EL (cell line): ENCODE data around the gene MINK1.

Experiments used
- DNase-seq: peaks from one replicate; pipeline ENCODE4 v3.0.0-alpha.2; 2016

The MINK1 gene

GRCh38 chr17:4935650-4936049 is 102.5 kb downstream of the MINK1 start:
- no peak for DNase-seq

- no peak for DNase-seq
Observed at GRCh38 chr17:4936436-4936835, 103.3 kb downstream of the MINK1 start.

GRCh38 chr17:4937553-4937952 is 104.4 kb downstream of the MINK1 start:
- no peak for DNase-seq

DNA sequence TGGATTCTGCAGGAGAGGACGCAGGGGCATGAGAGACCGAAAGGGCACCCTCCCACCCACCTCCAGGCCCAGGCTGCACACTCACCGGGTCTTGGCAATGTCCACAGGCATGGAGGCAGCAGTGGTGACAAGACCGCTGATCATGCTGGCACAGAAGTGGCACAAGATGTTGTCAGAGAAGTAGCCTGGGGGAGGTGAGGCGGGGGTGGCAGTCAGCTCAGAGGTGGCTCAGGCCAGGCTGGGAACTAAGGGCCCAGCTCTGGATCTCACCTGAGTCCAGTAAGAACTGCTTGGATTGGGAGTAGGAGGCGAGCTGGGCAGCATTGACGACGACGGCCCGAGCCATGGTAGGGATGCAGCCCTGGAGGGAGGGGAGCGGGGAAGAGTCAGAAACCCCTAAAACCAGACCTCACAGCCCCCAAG is 104.9 kb downstream of the MINK1 start:
- DNase-seq = no peak

GRCh38 chr17:4938688-4939545 is 105.8 kb downstream of the MINK1 start:
- no peak for DNase-seq

DNA sequence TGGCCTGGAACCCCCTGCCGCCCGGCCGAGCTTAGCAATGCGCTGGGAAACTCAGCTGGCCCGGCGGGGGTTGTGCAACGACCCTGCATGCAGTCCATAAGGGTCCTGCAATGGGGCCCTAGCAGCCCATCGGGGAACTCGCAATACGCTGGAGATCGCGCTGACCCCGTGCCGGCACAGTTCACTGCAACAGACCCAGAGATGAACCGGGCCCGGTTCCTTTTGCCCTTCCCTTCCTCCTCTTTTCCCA is 106.3 kb downstream of the MINK1 start:
- DNase-seq = no peak

DNA sequence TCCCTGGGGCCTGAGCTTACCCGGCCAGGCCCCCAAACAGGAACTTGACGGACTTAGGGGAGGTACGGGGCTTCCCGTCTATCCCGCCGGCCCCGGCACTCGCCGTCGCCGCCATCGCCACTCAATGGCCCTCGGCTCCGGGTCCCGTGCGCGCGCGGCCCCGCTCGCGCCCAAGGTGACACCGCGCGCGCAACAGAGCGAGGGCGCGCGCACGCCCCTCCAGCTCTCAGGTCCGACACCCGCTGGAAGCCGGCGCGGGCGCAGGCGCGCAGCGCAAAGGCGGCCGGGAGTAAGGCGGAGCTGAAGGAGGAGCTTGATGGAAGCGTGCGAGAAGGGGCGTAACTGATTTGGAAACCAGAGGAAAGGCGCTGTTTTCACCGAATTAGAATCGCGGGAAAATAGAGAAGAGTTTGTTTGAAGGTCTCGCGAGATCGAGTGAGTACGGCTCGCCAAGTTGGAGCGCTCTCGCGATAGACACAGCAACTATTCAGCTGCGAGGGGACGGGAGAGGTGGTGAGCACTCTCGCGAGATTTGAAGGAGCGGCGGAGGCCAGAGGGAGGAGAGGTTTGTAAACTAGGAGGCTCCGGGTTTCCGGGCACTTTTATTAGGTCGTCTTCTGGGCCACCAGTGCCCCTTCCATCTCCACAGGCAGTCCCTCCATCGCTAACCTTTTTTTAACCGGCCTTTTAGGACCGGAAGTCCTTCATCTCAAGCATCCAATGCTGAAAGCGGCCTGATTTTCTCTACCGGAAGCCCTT is 106.8 kb downstream of the MINK1 start, which contains the start of the genes RNF167 and SLC25A11:
Gene RNF167, plus strand, starts transcription at position 473 of the 759 bp plus-strand sequence. CDS start 642 bp downstream, outside the sequence.
Gene SLC25A11, minus strand, starts transcription at position 251 of the 759 bp plus-strand sequence. Its CDS starts 136 bp downstream, at position 115.
- DNase-seq = peak; percentile 100

DNA sequence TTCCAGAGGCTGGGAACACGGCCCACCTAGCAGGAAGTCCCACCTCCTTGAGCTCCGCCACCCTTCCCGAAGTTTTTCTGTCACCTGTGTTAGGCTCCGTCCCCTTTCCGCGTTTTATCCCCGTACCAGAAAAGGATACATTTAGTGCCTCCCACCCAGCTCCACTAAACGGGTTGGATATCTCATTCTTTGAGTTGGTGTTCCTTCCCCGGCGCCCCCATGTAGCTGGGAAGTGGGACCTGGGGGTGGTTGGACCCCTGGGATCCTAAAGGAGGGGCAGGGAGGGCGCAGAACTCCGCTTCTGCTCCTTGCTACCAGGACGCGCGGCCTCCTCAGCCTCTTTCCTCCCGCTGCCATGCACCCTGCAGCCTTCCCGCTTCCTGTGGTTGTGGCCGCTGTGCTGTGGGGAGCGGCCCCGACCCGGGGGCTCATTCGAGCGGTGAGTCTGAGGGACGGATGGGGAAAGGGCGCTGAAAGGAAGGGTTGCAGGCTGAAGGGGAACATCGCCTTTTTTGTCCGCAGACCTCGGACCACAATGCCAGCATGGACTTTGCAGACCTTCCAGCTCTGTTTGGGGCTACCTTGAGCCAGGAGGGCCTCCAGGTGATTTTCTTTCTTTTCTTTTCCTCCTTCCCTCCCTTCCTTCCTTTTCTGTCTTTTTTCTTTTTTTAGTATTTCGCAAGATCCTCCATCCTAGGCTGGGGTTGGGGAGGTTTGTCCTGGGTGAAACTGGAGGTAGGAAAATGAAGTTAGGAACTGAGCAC is 107.6 kb downstream of the MINK1 start:
- DNase-seq = peak; percentile 39

DNA sequence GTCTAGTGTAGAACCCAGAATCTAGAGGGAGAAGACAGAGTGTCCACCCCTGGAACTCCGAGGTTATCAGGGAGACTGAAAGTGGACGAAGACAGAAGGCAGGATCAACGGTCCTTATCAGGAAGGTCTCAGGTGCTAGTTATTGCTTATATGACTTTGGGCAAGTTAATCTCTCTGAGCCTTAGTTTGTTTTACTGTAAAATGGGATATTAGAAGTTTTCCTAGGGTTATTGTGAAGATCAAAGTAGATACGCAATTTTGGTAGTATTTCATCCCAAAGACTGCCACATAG is 108.1 kb downstream of the MINK1 start:
- no peak for DNase-seq

- DNase-seq = no peak
Observed at GRCh38 chr17:4942760-4943508, 109.8 kb downstream of the MINK1 start.

- DNase-seq = no peak
Observed at GRCh38 chr17:4944163-4944553, 111.0 kb downstream of the MINK1 start.

DNA sequence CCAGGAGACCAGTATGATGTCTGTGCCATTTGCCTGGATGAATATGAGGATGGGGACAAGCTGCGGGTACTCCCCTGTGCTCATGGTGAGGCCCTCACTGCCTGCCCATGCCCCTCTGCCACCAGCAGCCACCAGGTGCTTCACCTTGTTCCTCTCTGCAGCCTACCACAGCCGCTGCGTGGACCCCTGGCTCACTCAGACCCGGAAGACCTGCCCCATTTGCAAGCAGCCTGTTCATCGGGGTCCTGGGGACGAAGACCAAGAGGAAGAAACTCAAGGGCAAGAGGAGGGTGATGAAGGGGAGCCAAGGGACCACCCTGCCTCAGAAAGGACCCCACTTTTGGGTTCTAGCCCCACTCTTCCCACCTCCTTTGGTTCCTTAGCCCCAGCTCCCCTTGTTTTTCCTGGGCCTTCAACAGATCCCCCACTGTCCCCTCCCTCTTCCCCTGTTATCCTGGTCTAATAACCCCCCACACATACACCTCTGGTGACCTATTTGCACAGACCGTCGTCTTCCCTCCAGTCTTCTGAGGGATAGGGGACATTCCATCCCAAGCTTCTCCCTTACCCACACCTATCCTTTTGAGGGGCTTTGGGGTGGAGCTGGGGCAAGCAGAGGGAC is 111.5 kb downstream of the MINK1 start:
- no peak for DNase-seq

DNA sequence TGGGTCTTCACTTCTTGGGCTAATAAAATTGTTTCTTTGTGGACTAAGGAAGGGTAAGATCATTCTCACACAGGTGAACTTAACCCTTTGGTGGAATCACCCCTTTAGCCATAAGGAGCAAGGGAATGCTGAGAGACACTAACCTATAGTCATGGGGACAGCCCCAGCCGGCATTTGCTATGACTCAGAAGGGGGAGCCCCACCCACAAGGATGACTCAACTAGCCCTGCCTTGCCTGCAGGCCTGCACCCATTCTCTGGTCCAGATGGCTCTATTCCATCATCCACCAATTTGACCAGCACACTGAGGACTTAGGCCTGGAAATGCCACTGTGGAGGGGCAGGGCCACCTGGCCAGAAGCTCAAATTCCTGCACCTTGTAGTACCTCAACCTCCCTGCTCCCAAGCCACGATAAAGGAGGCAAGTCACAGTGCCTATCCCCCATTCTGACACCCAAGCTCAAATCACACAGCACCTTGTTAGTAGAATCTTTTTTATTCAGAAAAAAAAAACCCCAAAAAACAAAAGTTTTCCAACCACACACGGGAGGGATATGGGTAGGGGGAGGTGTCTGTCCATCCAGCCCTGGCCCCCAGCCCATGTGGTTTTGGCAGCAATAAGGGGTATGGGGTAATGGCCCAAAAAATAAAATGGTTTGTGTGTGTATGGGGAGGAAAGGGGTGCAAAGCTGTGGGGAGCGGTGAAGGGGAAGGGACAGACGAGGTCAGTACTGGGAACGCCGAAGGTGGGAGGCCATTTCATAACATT is 112.2 kb downstream of the MINK1 start:
- peak; percentile 97 for DNase-seq

DNA sequence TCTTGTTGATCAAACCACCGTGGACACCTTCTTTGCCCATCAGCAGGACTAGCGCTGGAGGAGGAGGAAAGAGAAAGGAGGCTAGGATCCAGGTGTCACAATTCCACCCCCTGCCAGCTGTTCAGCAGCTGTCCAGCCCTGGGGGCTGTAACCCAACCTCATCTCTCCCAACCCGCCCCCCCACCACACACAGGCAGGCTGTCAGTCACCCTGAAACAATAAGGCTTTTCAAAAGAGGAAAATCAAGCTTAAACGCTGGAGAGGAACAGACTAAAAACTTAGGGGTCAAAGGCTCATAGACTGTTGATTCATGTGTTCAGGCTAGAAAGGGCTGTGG is 112.8 kb downstream of the MINK1 start:
- DNase-seq = no peak

- no peak for DNase-seq
Observed at GRCh38 chr17:4946312-4946976, 113.3 kb downstream of the MINK1 start.

DNA sequence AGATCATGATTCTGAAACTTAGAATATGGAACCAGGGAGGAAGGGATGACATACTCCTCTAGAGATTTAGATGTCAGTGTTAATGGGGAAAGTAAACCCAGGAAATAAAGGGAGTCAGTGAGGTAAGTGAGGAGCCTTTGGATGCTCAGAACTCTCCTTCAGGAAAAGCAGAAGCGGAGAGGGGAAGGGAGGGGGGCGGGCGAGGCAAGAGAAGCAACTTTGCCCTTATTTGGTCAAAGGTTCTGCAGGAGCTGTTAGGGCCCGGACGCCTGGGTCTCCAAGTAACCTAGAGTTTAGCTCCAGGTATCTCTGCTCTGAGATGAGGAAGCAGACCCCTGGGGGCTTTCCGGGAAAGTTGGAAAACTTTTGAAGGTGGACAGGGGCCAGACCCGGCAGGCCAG is 113.9 kb downstream of the MINK1 start:
- DNase-seq = no peak
